ENCODE results near the gene KIF11.

The KIF11 gene

GRCh38 chr10:92689663-92690210 is 96.8 kb downstream of the KIF11 start, which contains the start of gene HHEX:
Gene HHEX, plus strand, starts transcription at chr10:92689955. Its CDS starts 32 bp downstream, at chr10:92689987.
- WGBS (ENCODE audit: extremely low coverage, insufficient coverage, insufficient read length), result no CpG with 5 or more reads among the region's 79 CpGs
- H3K79me2 ChIP-seq (ENCODE audit: control insufficient read depth, insufficient read depth, low read length, poor library complexity), result no peaks in the 10 kb centered on the region
- H3K4me2 ChIP-seq (ENCODE audit: low read length), result peak within 1 kb of the TSS; percentile 68
- H2AFZ ChIP-seq (ENCODE audit: insufficient read depth, low read length, poor library complexity), result peak within 1 kb of the TSS; percentile 66
- H3K36me3 ChIP-seq (ENCODE audit: control insufficient read depth in 1 of 2, insufficient read depth in 2 of 2, low read length in 2 of 2), result no peaks in the 10 kb centered on the region
- H3K79me1 ChIP-seq (ENCODE audit: low read length), result no peaks in the 10 kb centered on the region
- no peak within 1 kb of the TSS for H3K27ac ChIP-seq (ENCODE audit: low read depth, low read length)
- peak within 1 kb of the TSS; percentile 11 for H4K91ac ChIP-seq (ENCODE audit: low read depth, low read length)
- H2BK5ac ChIP-seq (ENCODE audit: low read depth, low read length, poor library complexity), result no peak within 1 kb of the TSS
- H4K12ac ChIP-seq (ENCODE audit: low read depth, low read length), result no peak within 1 kb of the TSS
- no peak within 1 kb of the TSS for H3K9ac ChIP-seq (ENCODE audit: low read length)
- peaks cover 5% of the 10 kb centered on the region for H3K9me3 ChIP-seq (ENCODE audit: insufficient read depth, low read depth, low read length)
- peak within 1 kb of the TSS; percentile 50 for H3K4me3 ChIP-seq (ENCODE audit: low read depth, low read length)
- H3K14ac ChIP-seq (ENCODE audit: low read length), result no peak within 1 kb of the TSS
- peak within 1 kb of the TSS; percentile 56 for H4K8ac ChIP-seq (ENCODE audit: low read depth, low read length)
- peaks cover 17 to 23% of the 10 kb centered on the region in 2 experiments for H3K4me1 ChIP-seq (ENCODE audit: control insufficient read depth in 1 of 2, insufficient read depth in 2 of 2, low read length in 2 of 2)
- peaks cover 50% of the 10 kb centered on the region for H3K27me3 ChIP-seq (ENCODE audit: insufficient read depth, low read length)
- H2BK12ac ChIP-seq (ENCODE audit: low read length), result no peak within 1 kb of the TSS
- peak within 1 kb of the TSS; percentile 46 for H3K18ac ChIP-seq (ENCODE audit: low read length)
- no peak within 1 kb of the TSS for H3K4ac ChIP-seq (ENCODE audit: low read depth, low read length)
- H3K23ac ChIP-seq (ENCODE audit: low read length), result no peak within 1 kb of the TSS
- peak in 1 of 2 donors; percentile 37 for DNase-seq
- H2BK120ac ChIP-seq (ENCODE audit: insufficient read depth, low read length, poor library complexity), result no peak within 1 kb of the TSS
- H2AK5ac ChIP-seq (ENCODE audit: low read length), result no peak within 1 kb of the TSS

GRCh38 chr10:92690211-92690914 is 97.4 kb downstream of the KIF11 start:
- H3K23ac ChIP-seq (ENCODE audit: low read length), result no peak overlapping the region
- H3K4me3 ChIP-seq (ENCODE audit: low read depth, low read length), result peak overlapping the region; percentile 50
- H3K79me2 ChIP-seq (ENCODE audit: control insufficient read depth, insufficient read depth, low read length, poor library complexity), result no peaks in the 10 kb centered on the region
- H3K4me1 ChIP-seq (ENCODE audit: control insufficient read depth in 1 of 2, insufficient read depth in 2 of 2, low read length in 2 of 2), result peaks cover 17 to 23% of the 10 kb centered on the region in 2 experiments
- no peak overlapping the region for H4K91ac ChIP-seq (ENCODE audit: low read depth, low read length)
- H2AK5ac ChIP-seq (ENCODE audit: low read length), result no peak overlapping the region
- H2BK12ac ChIP-seq (ENCODE audit: low read length), result no peak overlapping the region
- H4K12ac ChIP-seq (ENCODE audit: low read depth, low read length), result no peak overlapping the region
- no peak overlapping the region for H3K14ac ChIP-seq (ENCODE audit: low read length)
- H4K8ac ChIP-seq (ENCODE audit: low read depth, low read length), result peak overlapping the region; percentile 56
- H3K9ac ChIP-seq (ENCODE audit: low read length), result no peak overlapping the region
- H3K18ac ChIP-seq (ENCODE audit: low read length), result peak overlapping the region; percentile 46
- no peak overlapping the region for H3K4ac ChIP-seq (ENCODE audit: low read depth, low read length)
- peak overlapping the region; percentile 66 for H2AFZ ChIP-seq (ENCODE audit: insufficient read depth, low read length, poor library complexity)
- peak overlapping the region; percentile 68 for H3K4me2 ChIP-seq (ENCODE audit: low read length)
- no peak overlapping the region for H2BK5ac ChIP-seq (ENCODE audit: low read depth, low read length, poor library complexity)
- peak; percentile 18 to 24 for DNase-seq
- H3K36me3 ChIP-seq (ENCODE audit: control insufficient read depth in 1 of 2, insufficient read depth in 2 of 2, low read length in 2 of 2), result no peaks in the 10 kb centered on the region
- peaks cover 53% of the 10 kb centered on the region for H3K27me3 ChIP-seq (ENCODE audit: insufficient read depth, low read length)
- no CpG with 5 or more reads among the region's 73 CpGs for WGBS (ENCODE audit: extremely low coverage, insufficient coverage, insufficient read length)
- H3K79me1 ChIP-seq (ENCODE audit: low read length), result no peaks in the 10 kb centered on the region
- H3K27ac ChIP-seq (ENCODE audit: low read depth, low read length), result no peak overlapping the region
- H3K9me3 ChIP-seq (ENCODE audit: insufficient read depth, low read depth, low read length), result peaks cover 5% of the 10 kb centered on the region
- H2BK120ac ChIP-seq (ENCODE audit: insufficient read depth, low read length, poor library complexity), result no peak overlapping the region

GRCh38 chr10:92690915-92691590 is 98.1 kb downstream of the KIF11 start:
- H3K27ac ChIP-seq (ENCODE audit: low read depth, low read length), result no peak overlapping the region
- H4K8ac ChIP-seq (ENCODE audit: low read depth, low read length), result no peak overlapping the region
- peaks cover 5% of the 10 kb centered on the region for H3K9me3 ChIP-seq (ENCODE audit: insufficient read depth, low read depth, low read length)
- no peaks in the 10 kb centered on the region for H3K36me3 ChIP-seq (ENCODE audit: control insufficient read depth in 1 of 2, insufficient read depth in 2 of 2, low read length in 2 of 2)
- H3K79me2 ChIP-seq (ENCODE audit: control insufficient read depth, insufficient read depth, low read length, poor library complexity), result no peaks in the 10 kb centered on the region
- no peak overlapping the region for H3K4ac ChIP-seq (ENCODE audit: low read depth, low read length)
- no peak overlapping the region for H3K23ac ChIP-seq (ENCODE audit: low read length)
- peaks cover 59% of the 10 kb centered on the region for H3K27me3 ChIP-seq (ENCODE audit: insufficient read depth, low read length)
- H2BK120ac ChIP-seq (ENCODE audit: insufficient read depth, low read length, poor library complexity), result no peak overlapping the region
- H3K4me1 ChIP-seq (ENCODE audit: control insufficient read depth in 1 of 2, insufficient read depth in 2 of 2, low read length in 2 of 2), result peaks cover 21 to 26% of the 10 kb centered on the region in 2 experiments
- H3K79me1 ChIP-seq (ENCODE audit: low read length), result no peaks in the 10 kb centered on the region
- peak overlapping the region; percentile 68 for H3K4me2 ChIP-seq (ENCODE audit: low read length)
- no peak overlapping the region for H2BK12ac ChIP-seq (ENCODE audit: low read length)
- no peak overlapping the region for H2AFZ ChIP-seq (ENCODE audit: insufficient read depth, low read length, poor library complexity)
- no peak overlapping the region for H2AK5ac ChIP-seq (ENCODE audit: low read length)
- peak in 1 of 2 donors; percentile 21 for DNase-seq
- no peak overlapping the region for H2BK5ac ChIP-seq (ENCODE audit: low read depth, low read length, poor library complexity)
- no peak overlapping the region for H4K12ac ChIP-seq (ENCODE audit: low read depth, low read length)
- H3K9ac ChIP-seq (ENCODE audit: low read length), result no peak overlapping the region
- H3K18ac ChIP-seq (ENCODE audit: low read length), result no peak overlapping the region
- no peak overlapping the region for H4K91ac ChIP-seq (ENCODE audit: low read depth, low read length)
- H3K14ac ChIP-seq (ENCODE audit: low read length), result no peak overlapping the region
- no peak overlapping the region for H3K4me3 ChIP-seq (ENCODE audit: low read depth, low read length)
- WGBS (ENCODE audit: extremely low coverage, insufficient coverage, insufficient read length), result no CpG with 5 or more reads among the region's 30 CpGs

- H3K23ac ChIP-seq (ENCODE audit: low read length), result no peak overlapping the region
- peak overlapping the region; percentile 8 for H3K4me3 ChIP-seq (ENCODE audit: low read depth, low read length)
- H3K79me2 ChIP-seq (ENCODE audit: control insufficient read depth, insufficient read depth, low read length, poor library complexity), result no peaks in the 10 kb centered on the region
- H3K27ac ChIP-seq (ENCODE audit: low read depth, low read length), result no peak overlapping the region
- H2BK120ac ChIP-seq (ENCODE audit: insufficient read depth, low read length, poor library complexity), result no peak overlapping the region
- no peak overlapping the region for H2BK5ac ChIP-seq (ENCODE audit: low read depth, low read length, poor library complexity)
- peaks cover 5% of the 10 kb centered on the region for H3K9me3 ChIP-seq (ENCODE audit: insufficient read depth, low read depth, low read length)
- no peak overlapping the region for H4K12ac ChIP-seq (ENCODE audit: low read depth, low read length)
- H4K91ac ChIP-seq (ENCODE audit: low read depth, low read length), result no peak overlapping the region
- DNase-seq, result peak in 1 of 2 donors; percentile 8
- H3K4me1 ChIP-seq (ENCODE audit: control insufficient read depth in 1 of 2, insufficient read depth in 2 of 2, low read length in 2 of 2), result peaks cover 21 to 26% of the 10 kb centered on the region in 2 experiments
- H3K4me2 ChIP-seq (ENCODE audit: low read length), result peak overlapping the region; percentile 6
- no peaks in the 10 kb centered on the region for H3K36me3 ChIP-seq (ENCODE audit: control insufficient read depth in 1 of 2, insufficient read depth in 2 of 2, low read length in 2 of 2)
- H2BK12ac ChIP-seq (ENCODE audit: low read length), result no peak overlapping the region
- H3K18ac ChIP-seq (ENCODE audit: low read length), result no peak overlapping the region
- no peaks in the 10 kb centered on the region for H3K79me1 ChIP-seq (ENCODE audit: low read length)
- H3K27me3 ChIP-seq (ENCODE audit: insufficient read depth, low read length), result peaks cover 65% of the 10 kb centered on the region
- H3K14ac ChIP-seq (ENCODE audit: low read length), result no peak overlapping the region
- no peak overlapping the region for H3K9ac ChIP-seq (ENCODE audit: low read length)
- no peak overlapping the region for H3K4ac ChIP-seq (ENCODE audit: low read depth, low read length)
- no peak overlapping the region for H2AK5ac ChIP-seq (ENCODE audit: low read length)
- H2AFZ ChIP-seq (ENCODE audit: insufficient read depth, low read length, poor library complexity), result no peak overlapping the region
- no peak overlapping the region for H4K8ac ChIP-seq (ENCODE audit: low read depth, low read length)
- WGBS (ENCODE audit: extremely low coverage, insufficient coverage, insufficient read length), result no CpG with 5 or more reads among the region's 35 CpGs
These were observed 98.7 kb downstream of the KIF11 start for GRCh38 chr10:92691591-92692079.

Measured in trophoblast cell (in vitro differentiated cells and primary cell).